ENCODE measurements around the gene POLR2C.

- TF ChIP-seq POLR2AphosphoS5 (IDR thresholded peaks at IDR 0.05; ENCODE audit: low read depth) (no peak), CTCF (conservative IDR thresholded peaks at IDR 0.05; ENCODE audit: low read depth in 2 of 2) (no peak), REST (IDR thresholded peaks at IDR 0.05; ENCODE audit: unreplicated experiment) (no peak), EZH2 (IDR thresholded peaks at IDR 0.05; ENCODE audit: low read depth, unreplicated experiment) (no peak), CREB1 (CRISPR knock-in tag; IDR thresholded peaks at IDR 0.05; ENCODE audit: low read depth) (no peak), ZNF114 (CRISPR knock-in tag; IDR thresholded peaks at IDR 0.05) (no peak), NANOG (IDR thresholded peaks at IDR 0.05; ENCODE audit: borderline replicate concordance) (no peak), EZH2phosphoT487 (IDR thresholded peaks at IDR 0.05; ENCODE audit: unreplicated experiment) (no peak), ETS1 (IDR thresholded peaks at IDR 0.05) (no peak)
Measured at GRCh38 chr16:57484515-57485005, 22.1 kb downstream of the POLR2C start.

Measured in GM23338 (cell line).